Measurements from ENCODE around the gene TRPM1.

TRPM1 gene

GRCh38 chr15:30963681-30964080, 137.8 kb downstream of the TRPM1 start:
- DNase-seq: no peak

DNA sequence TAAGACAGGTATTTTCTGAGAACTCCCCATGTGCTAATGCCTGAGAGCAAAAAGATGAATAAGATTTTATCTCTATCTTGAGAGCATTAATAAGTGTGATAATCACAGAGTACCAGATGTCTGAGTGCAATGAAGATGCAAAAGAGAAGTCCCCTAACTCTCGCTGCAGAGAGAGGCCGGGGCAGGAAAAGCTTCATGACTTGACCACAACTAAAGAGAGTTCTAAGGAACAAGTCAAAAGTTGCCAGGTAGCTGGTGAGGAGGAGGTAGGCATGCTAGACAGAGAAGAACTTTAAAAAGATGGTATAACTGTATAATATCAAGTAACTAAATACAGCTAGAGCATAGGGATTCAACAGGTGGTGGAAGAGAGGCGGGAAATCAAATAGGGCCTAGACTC, 138.9 kb downstream of the TRPM1 start:
- DNase-seq: no peak

DNA sequence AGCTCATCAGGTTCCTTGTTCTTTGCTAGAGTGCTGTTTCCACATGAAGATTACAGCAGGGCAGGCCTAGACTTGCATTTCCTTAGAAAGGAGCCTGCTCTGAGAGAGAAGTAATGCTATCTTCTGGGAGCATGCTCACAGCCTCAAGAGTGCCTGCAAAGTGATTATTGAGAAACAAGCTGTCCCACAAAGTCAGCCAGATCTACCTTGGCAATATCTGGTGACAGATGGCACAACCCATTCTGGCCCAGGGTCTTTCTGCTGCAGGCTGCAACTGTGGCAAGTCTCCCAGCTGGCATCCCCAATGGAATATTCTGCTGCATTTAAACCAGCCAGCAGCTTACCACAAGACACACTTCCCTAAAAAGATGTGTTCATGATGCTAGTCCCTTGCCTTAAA, 139.4 kb downstream of the TRPM1 start:
- no peak for DNase-seq

DNA sequence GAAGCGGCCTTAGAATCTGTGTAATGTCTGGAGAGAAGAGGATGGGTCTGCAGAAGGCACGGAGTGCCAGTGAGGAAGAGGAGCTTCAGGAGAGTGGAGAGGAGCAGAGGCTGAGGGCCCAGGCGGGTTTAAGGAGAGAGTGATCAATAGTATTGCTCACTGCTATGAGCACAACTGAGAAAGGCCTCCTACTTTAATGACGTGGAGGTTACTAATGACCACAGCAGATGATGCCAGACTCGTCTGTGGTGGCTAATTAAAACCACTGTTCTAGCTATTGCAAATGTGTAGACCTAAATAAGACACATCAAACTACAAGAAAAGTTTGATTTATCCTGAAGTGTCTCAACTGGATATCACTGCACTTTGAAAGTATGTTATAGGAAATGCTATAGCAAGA, 143.3 kb downstream of the TRPM1 start:
- DNase-seq: no peak

DNA sequence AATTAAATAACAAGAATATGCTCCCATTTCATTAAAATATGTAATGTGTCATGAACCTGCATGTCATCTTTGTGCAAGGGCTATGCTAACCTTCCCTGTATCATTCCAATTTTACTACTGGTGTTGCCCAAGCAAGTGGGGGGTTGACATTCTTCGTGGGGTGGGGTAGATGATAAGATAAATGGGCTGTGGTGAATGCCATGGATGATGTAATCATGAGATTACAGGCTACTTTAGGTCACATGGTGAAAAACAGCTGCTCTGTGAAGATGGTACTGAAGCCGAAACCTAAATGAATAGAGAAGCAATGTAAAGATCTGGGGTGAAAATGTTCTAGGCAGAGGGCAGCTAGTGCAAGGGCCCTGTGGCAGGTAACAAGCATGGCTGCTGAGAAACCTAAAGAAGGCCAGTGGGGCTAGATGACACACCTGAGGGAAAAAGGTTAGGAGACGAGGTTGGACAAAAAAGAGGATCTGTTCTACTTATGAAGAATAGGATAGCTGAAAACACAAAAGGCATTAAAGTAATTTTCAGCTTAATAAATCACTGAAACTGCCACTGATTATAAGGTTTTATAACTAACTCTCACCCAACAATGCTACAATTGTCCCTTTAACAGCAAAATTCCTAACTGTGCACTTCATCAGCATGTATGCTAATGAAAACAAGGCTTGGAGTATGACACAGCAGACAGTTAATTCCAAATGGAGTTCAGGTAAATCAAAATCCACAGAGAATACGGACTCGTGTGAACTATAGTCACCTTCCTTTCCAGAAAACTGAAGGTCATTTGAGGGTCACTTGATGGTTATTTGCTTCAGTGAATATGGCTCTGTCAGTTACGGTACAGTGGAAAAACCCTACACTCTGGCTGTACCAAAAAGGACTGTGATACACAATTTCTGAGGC, 145.1 kb downstream of the TRPM1 start:
- DNase-seq: no peak

DNA sequence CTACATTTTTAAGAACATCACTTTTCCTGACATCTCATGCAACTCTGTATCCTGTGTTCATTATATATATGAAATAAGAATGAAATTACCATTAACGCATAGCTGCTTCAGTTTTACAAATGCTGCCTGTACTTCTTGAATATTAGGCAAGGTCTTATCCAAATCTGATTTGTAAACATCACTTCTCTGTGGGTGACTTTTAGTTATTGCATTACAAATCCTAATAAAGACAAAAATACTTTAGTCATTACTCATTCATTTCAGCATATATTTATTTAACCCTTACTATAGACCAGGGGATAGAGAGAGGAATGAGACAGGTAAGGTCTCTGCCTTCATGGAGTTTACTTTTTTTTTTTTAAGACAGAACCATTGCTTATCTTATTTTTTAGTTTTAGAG, 146.9 kb downstream of the TRPM1 start:
- no peak for DNase-seq

DNA sequence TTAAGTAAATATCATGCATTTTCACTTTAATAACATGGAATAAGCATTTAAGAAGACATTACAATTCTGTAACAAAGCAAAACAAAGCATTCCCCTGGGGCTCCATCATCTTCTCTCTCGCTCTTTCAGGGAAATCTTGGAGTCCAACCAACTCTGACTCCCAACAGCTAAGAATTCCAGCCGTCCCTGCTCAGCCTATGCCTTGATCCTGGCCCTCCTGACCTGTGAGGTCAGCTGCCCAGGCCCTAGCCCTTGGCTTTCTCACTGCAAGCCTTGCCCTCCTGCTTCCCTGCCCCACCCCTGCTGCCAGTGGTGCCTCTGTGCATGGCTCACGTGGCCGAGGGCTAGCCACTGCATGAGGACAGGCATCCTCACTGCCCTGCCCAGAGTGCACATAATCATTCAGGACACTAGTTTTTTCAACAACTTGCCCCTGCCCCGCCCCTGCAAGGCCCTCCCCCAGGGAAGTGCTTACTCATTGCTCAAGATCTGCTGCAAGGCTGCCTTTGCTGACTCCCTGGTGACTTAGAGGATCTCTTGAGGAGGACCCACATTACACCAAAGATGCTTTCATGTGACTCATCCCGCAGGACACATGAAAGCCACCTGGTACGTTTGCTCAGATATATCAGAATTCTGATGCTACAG, 147.7 kb downstream of the TRPM1 start:
- DNase-seq: no peak

- no peak for DNase-seq
Measured at GRCh38 chr15:30953183-30953582, 148.3 kb downstream of the TRPM1 start.
